ENCODE results near the gene DHX38.

GRCh38 chr16:72109300-72109699 lies 15.7 kb downstream of the DHX38 start:
- no peak for TF ChIP-seq RCOR1 (IDR thresholded peaks at IDR 0.05; ENCODE audit: low read length)
- no peak for TF ChIP-seq NRF1 (IDR thresholded peaks at IDR 0.05; ENCODE audit: low read depth, low read length)
- no peak for TF ChIP-seq CTCF (IDR thresholded peaks at IDR 0.05)
- TF ChIP-seq REST (IDR thresholded peaks at IDR 0.05; ENCODE audit: low read depth, low read length), result no peak

Data from SK-N-SH (cell line).